Tibial nerve (tissue), 4 donors: ENCODE results near the gene NDST1.

Experiments
- CTCF ChIP-seq, 5 experiments: fragments of 200-600 bp in 3 of 5; fragments of 450-650 bp in 2 of 5; sonication (generic) in 3 of 5; IDR thresholded peaks; one replicate each; pipeline ENCODE4 v1.5.1; 2016 to 2019; ENCODE audit warnings: antibody characterized with exemption in 5 of 5, mild to moderate bottlenecking in 3 of 5, moderate library complexity in 2 of 5
- EP300 ChIP-seq, 2 donors: sonication (generic); formaldehyde crosslinking; IDR thresholded peaks; one replicate each; pipeline ENCODE4 v1.6.1; 2017; ENCODE audit warnings: antibody characterized with exemption in 2 of 2, mild to moderate bottlenecking in 1 of 2
- POLR2A ChIP-seq, 2 donors: fragments of 450-650 bp; IDR thresholded peaks; one replicate each; pipeline ENCODE4 v1.6.1; 2017; ENCODE audit warnings: antibody characterized with exemption in 2 of 2, mild to moderate bottlenecking in 2 of 2, moderate library complexity in 2 of 2

- TF ChIP-seq CTCF (IDR thresholded peaks at IDR 0.05) (no peak), POLR2A (IDR thresholded peaks at IDR 0.05) (no peak), EP300 (IDR thresholded peaks at IDR 0.05) (no peak)
Observed at GRCh38 chr5:150556106-150556505, 48.2 kb downstream of the NDST1 start.
